Upper lobe of left lung (tissue), 4 donors: ENCODE results near the gene PEX10.

Source experiments
- POLR2A ChIP-seq, 4 donors: fragments of 450-650 bp; IDR thresholded peaks; one replicate each; pipeline ENCODE4 v1.5.1; 2016 to 2017; ENCODE audit warnings: antibody characterized with exemption in 4 of 4, mild to moderate bottlenecking in 2 of 4
- POLR2AphosphoS5 ChIP-seq, 2 donors: sonication (generic); formaldehyde crosslinking; IDR thresholded peaks; one replicate each; pipeline ENCODE4 v1.5.1; 2017; ENCODE audit warnings: antibody characterized with exemption in 2 of 2
- TF ChIP-seq, protein P1 (sequence below), 6 experiments: fragments of 450-650 bp in 4 of 6; fragments of 200-600 bp in 2 of 6; sonication (generic) in 2 of 6; IDR thresholded peaks; one replicate each; pipeline ENCODE4 v1.5.1; 2016 to 2019; ENCODE audit warnings: antibody characterized with exemption in 6 of 6

DNA sequence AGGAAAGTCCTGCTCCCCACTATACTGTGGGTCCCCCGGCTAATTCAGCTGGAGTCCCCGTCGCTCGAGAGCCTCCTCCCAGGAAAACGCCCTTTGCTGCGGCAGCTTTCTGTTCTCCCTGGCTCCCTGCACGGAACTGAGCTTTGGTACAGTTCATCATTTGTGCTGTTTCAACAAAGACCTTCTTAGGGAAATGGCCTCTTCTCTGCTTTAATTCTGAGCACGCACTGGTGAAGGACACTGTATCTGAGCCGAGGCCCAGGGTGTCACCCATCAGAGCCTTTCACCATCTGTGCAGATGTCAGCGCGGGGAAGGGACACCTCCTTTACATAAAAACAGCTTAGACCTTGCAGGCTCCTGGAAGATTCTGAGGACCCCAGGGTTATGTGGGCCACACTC is 13.5 kb upstream of the PEX10 start:
- TF ChIP-seq POLR2A (IDR thresholded peaks at IDR 0.05), result no peak
- TF ChIP-seq, protein P1, sequence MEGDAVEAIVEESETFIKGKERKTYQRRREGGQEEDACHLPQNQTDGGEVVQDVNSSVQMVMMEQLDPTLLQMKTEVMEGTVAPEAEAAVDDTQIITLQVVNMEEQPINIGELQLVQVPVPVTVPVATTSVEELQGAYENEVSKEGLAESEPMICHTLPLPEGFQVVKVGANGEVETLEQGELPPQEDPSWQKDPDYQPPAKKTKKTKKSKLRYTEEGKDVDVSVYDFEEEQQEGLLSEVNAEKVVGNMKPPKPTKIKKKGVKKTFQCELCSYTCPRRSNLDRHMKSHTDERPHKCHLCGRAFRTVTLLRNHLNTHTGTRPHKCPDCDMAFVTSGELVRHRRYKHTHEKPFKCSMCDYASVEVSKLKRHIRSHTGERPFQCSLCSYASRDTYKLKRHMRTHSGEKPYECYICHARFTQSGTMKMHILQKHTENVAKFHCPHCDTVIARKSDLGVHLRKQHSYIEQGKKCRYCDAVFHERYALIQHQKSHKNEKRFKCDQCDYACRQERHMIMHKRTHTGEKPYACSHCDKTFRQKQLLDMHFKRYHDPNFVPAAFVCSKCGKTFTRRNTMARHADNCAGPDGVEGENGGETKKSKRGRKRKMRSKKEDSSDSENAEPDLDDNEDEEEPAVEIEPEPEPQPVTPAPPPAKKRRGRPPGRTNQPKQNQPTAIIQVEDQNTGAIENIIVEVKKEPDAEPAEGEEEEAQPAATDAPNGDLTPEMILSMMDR (IDR thresholded peaks at IDR 0.05), result no peak
- TF ChIP-seq POLR2AphosphoS5 (IDR thresholded peaks at IDR 0.05), result no peak
